Measurements from ENCODE around the gene CCNI2. TPM values are rescaled to one million over a fixed set of nuclear protein-coding genes. Genes with fewer than 3 reads are reported as not detected.

Gene CCNI2
- total RNA-seq (2014; rRNA removed): 0.06 TPM in 1 of 2 replicates, not detected in the other
- polyA plus RNA-seq (2012): not detected

GRCh38 chr5:132746954-132747615 lies at the start of gene CCNI2:
Gene CCNI2 (plus strand): TSS chr5:132747426. CDS start chr5:132747496, 70 bp downstream.
- DNase-seq (ENCODE audit: low read depth): no peak

GRCh38 chr5:132704875-132705274 lies 42.4 kb upstream of the CCNI2 start:
- peak; percentile 35 for DNase-seq (ENCODE audit: low read depth)

DNA sequence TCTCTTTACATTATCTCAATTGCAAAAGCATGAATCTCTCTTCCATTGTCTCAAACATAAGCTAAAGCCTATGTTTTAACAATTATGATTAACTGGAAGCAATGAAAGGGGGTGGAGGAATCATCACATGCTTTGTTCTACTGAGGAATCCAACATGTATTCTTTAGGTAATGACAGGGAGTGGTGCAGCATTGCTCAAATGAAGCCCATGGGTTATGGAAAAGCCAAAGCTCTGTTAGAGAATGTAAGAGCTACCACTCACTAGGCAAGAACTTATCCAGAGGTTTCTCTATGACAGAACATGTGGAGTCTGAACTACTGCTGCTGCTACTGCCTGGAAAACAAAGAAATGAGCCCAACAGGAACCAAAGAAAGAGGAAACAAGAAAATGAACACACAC lies 38.6 kb upstream of the CCNI2 start:
- DNase-seq (ENCODE audit: low read depth): no peak

DNA sequence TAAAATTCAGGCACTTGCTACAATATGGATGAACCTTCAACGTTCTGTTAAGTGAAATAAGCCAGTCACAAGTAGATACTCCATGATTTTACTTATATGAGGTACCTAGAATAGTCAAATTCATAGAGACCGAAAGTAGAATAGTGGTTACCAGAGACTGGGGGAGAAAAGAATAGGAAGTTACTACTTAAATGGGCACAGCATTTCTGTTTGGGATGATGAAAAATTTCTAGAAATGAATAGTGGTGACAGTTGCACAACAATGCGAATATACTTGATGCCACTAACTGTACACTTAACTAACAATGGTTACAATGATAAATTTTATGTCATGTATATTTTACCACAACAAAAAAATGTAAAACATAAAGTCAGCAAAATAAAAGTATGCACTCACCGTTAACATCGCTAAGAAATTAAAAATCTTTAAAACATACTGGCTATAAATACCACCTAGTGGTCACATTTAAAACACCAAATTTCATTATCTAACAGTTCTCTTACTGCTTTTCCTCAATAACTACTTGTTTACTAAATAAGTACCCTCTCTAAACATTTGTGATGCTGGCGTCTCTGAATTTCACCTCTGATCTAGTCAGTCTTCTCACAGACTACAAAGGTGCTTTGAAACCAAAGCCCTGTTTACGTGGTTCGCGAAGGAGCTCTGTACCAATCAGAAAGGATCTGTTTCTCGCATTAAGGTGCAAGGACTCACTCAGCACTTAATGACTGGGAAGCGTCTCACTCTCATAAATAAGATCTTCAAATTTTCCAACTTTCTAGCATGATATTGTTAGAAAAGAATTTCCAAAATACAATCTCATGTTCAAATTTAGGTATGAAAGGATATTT lies 32.5 kb upstream of the CCNI2 start:
- DNase-seq (ENCODE audit: low read depth): peak; percentile 10

- no peak for DNase-seq (ENCODE audit: low read depth)
These were observed 28.5 kb upstream of the CCNI2 start for GRCh38 chr5:132718544-132719312.

- no peak for DNase-seq (ENCODE audit: low read depth)
These were observed 21.5 kb upstream of the CCNI2 start for GRCh38 chr5:132725745-132726144.

- DNase-seq (ENCODE audit: low read depth): no peak
These were observed 17.3 kb upstream of the CCNI2 start for GRCh38 chr5:132729896-132730295.

- no peak for DNase-seq (ENCODE audit: low read depth)
These were observed 13.6 kb upstream of the CCNI2 start for GRCh38 chr5:132733499-132734148.

- no peak for DNase-seq (ENCODE audit: low read depth)
These were observed 12.5 kb upstream of the CCNI2 start for GRCh38 chr5:132734687-132735086.

DNA sequence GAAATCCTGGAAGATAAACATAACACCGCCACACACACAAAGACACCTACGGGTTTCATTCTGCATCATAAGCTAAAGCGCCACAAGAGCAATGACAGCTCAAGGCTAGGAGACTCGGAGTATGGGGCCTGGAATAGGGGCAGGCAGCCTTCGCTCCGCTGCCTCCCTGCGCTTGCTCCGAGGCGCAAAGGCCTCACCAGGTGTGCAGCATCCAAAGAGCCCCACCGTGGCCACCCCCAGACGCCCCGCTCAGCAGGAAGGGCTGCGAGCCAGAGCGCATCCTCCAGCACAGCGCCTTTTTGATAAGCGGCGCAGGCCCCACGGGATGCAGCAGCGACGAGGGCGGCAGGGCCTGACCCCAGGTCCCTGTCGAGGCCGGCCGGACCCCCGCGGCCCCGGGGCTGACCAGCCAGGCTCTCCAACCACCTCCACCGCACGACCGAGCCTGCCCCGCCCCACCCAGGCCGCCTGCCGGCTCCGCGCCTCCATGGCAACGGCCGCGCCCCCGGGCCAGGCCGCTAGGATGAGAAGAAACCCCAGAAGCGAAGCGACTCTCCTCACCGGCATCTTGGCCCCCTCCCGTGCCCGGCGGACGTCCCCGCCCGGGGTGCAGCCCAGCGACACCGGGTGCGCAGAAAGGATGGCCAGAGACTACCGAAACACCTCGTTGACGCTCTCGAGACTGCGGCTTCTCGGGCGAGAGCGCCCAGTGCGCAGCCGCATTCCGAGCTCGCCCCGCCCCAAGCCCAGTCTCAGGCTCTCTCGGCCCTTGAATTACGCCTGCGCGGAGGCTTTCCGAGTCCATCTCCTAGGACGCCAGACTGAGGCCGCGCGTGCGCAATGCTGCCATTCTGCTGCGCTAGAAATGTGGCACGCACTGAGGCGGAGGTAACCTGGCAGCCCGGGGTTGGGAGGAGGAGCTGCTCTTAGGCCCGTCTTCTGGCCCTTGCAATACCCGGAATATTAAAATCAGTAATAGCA lies 10.1 kb upstream of the CCNI2 start, which contains the start of gene KIF3A:
Gene KIF3A, minus strand, starts transcription at position 694 of the 981 bp plus-strand sequence. Its CDS starts 127 bp downstream, at position 567.
- DNase-seq (ENCODE audit: low read depth): peak; percentile 91

DNA sequence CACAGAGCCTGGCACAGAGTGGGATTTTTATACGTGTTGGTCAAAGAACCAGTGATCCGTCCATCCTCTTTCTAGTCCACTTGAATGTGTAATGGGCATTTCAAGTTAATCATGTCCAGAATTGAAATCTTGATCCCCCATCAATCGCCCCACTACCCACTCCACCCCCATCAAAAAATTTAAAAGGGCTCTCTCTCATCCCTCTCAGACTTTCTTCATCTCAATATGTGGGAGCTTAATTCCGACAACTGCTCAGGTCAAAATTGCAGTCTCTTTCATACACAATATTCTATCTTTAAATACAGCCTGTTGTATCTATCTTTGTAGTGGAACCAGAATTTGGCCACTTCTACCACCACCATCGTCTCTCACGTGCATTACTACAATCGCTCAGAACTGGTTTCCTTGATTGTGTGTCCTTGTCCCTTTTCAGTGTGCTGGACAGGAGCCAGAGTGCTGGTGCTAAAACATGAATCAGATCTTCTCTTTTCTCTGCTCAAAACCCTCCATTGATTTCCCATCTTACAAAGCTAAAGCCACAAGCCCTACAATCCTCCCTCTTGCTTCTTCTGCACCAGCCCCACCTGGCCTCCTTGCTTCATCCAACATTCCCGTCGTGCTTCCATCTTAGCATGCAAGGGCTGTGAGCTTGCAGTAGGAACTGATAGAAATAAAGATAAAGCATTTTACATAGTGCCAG lies 9.1 kb upstream of the CCNI2 start:
- no peak for DNase-seq (ENCODE audit: low read depth)

- no peak for DNase-seq (ENCODE audit: low read depth)
These were observed 8.0 kb upstream of the CCNI2 start for GRCh38 chr5:132739232-132739631.

- no peak for DNase-seq (ENCODE audit: low read depth)
These were observed 5.1 kb upstream of the CCNI2 start for GRCh38 chr5:132742158-132742557.

DNA sequence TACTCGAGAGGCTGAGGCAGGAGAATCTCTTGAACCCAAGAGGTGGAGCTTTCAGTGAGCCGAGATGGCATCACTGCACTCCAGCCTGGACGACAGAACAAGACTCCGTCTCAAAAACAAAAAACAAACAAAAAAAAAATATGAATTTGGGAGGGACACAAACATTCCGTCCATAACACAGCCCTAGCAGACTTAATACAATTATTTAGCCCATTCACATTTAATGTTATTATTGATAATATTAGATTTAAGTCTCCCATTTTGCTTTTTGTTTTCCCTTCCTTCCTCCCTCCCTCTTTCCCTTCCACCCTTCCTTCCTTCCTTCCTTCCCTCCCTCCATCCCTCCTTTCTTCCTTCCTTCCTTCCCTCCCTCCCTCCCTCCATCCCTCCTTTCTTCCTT lies 4.6 kb upstream of the CCNI2 start:
- DNase-seq (ENCODE audit: low read depth): no peak

DNA sequence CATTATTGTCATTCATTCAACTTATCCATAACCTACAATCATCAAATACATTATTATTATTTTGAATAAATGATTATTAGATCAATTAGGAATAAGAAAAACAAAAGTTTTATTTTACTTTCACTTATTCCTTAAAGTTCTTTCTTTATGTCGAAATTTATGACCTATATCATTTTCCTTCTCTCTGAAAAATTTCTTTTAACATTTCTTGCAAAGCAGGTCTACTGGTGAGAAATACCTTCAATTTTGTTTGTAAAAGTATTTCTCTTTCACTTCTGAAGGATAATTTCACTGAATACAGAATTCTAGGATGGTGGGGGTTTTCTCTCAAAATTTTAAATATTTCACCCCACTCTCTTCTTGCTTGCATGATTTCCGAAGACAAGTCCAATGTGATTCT lies 2.6 kb upstream of the CCNI2 start:
- no peak for DNase-seq (ENCODE audit: low read depth)

DNA sequence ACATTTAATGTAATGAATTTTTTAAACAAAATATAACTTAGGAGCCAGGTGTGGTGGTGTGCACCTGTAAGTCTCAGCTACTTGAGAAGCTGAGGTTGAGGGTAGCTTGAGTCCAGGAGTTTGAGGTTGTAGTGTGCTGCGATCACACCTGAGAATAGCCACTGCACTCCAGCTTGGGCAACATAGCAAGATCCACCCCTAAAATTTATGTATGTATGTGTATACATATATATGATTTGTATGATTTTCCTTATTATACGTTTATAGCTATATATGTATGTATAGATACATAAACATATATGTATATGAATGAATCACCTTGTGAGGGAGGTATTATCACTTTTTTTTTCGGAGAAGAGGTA lies 653 bp upstream of the CCNI2 start:
- no peak for DNase-seq (ENCODE audit: low read depth)

DNA sequence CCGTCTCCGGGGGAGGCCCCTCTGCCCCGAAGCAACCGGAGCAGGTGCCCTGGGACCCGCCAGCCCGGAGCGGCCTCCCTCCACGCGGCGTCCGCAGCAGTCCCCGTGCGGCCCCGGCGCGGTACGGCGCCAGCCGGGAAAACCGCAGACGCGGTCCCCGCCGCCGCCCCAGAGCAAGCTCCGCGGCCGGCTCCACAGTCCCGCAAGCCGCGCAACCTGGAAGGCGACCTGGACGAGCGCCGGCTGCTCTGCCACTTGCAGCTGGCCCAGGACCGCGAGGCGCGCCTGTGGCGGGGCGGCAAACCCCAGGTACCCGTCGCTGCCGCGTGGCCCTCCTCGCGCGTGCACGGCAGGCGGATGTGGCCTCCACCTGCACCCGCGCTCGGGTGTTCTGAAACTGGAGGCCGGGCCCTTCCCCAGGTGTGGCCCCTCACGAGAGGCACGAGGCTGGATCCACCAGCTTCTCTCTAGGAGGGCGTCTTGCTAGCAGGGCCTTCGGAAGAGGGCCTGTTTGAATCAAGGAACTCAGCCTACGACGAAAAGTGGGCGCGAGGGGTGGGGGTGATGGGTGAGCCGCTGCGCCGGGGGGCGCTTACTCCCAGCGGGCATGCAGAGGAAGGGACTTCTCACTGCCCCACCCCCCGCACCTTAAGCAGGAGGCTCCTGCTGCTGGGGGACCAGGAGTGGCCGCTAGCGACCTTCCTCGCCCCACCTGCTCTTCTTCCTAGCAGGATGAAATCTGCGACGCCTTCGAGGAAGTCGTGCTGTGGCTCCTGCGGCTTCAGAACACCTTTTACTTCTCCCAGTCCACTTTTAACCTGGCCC lies 602 bp downstream of the CCNI2 start:
- no peak for DNase-seq (ENCODE audit: low read depth)

GRCh38 chr5:132748522-132749000 lies 1.3 kb downstream of the CCNI2 start:
- DNase-seq (ENCODE audit: low read depth): no peak

DNA sequence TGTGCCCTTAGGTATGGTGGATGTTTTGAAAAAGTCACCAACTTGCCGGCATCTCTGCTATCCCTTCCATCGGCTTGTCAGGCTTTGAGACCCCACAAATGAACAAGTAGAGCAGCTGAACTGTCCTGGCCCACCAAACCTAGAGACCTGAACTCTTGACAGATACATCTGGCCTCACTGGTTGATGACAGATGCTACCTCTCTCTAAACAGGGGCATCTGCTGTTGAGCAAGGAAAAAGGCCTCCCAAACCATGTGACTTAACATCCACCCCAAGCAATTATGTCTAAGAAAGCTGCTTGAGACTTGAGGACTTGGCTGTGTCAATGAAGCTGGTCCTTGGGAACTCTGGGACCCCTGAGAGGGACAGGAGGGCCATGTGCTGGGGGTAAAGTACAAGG lies 2.3 kb downstream of the CCNI2 start:
- DNase-seq (ENCODE audit: low read depth): no peak

Measured in LHCN-M2 (cell line).